Endothelial cell of umbilical vein (primary cell): ENCODE measurements around the gene LRFN2. TPM values are rescaled to one million over a fixed set of nuclear protein-coding genes. Genes with fewer than 3 reads are reported as not detected.

Source experiments
- BruUV-seq: library from RNA; stranded (reverse); fragments of 400-500 nt; replicated peaks from 2 replicates; lab custom pipeline; 2021; lab: Mats Ljungman, UMichigan
- CTCF ChIA-PET: fragments of 300-600, 350-600 bp; sonication (Branson Sonifier 250); formaldehyde crosslinking; loops from one replicate; lab custom pipeline; 2021; ENCODE audit warnings: antibody characterized with exemption, inconsistent platforms; lab: Charles Lee
- POLR2A ChIA-PET: fragments of 300-600, 350-600 bp; sonication (Branson Sonifier 250); formaldehyde crosslinking; loops from one replicate; lab custom pipeline; 2021; ENCODE audit warnings: antibody characterized with exemption, inconsistent platforms; lab: Charles Lee
- DNase-seq: peaks from one replicate; pipeline ENCODE4 v3.0.0-alpha.2; 2011; ENCODE audit warnings: low read depth, low spot score
- FAIRE-seq: peaks from 2 replicates; lab custom pipeline; 2011; peaks lifted over from hg19 to GRCh38; lab: Jason Lieb, UNC
- H2AFZ ChIP-seq: 2 replicates; pipeline ENCODE4 v1.6.0; 2012; ENCODE audit warnings: low read depth, low read length, control low read depth, inconsistent platforms
- H3K27ac ChIP-seq: 2 replicates; pipeline ENCODE4 v1.5.1; 2011; ENCODE audit warnings: low read depth, mild to moderate bottlenecking, control low read depth, low read length, moderate library complexity; ENCODE audit not compliant: insufficient read depth
- H3K27me3 ChIP-seq, 2 experiments: 2 replicates each; pipeline versions ENCODE4 v1.6.0 to v1.6.1; 2011; ENCODE audit warnings: low read length in 2 of 2, mixed read lengths in 1 of 2; ENCODE audit not compliant: control insufficient read depth in 2 of 2, insufficient read depth in 2 of 2
- H3K36me3 ChIP-seq, 2 experiments: 2 replicates in 1 of 2; 3 replicates in 1 of 2; pipeline ENCODE4 v1.5.1; 2011; ENCODE audit warnings: low read length in 2 of 2, mild to moderate bottlenecking in 1 of 2, moderate library complexity in 1 of 2; ENCODE audit not compliant: control insufficient read depth in 2 of 2, insufficient read depth in 2 of 2; ENCODE audit errors: extremely low read depth in 1 of 2
- H3K4me1 ChIP-seq: 3 replicates; pipeline ENCODE4 v1.5.1; 2011; ENCODE audit warnings: mild to moderate bottlenecking, low read length; ENCODE audit not compliant: control insufficient read depth, insufficient read depth; ENCODE audit errors: extremely low read depth
- H3K4me2 ChIP-seq: 2 replicates; pipeline ENCODE4 v1.6.1; 2011; ENCODE audit warnings: low read length, control low read depth, mixed read lengths; ENCODE audit not compliant: insufficient read depth
- H3K4me3 ChIP-seq, 3 experiments: fragments of 200-600 bp in 1 of 3; sonication (generic), shearing (Covaris generic) in 1 of 3; replicated peaks in 1 of 3; 2 replicates each; pipeline ENCODE4 v1.5.1; 2011 to 2016; ENCODE audit warnings: control low read depth in 3 of 3, low read length in 3 of 3, mild to moderate bottlenecking in 2 of 3, inconsistent platforms in 1 of 3, low read depth in 1 of 3, moderate library complexity in 1 of 3; ENCODE audit not compliant: insufficient read depth in 1 of 3
- H3K79me2 ChIP-seq: 2 replicates; pipeline ENCODE4 v1.6.0; 2012; ENCODE audit warnings: low read length, inconsistent platforms; ENCODE audit not compliant: control insufficient read depth, insufficient read depth
- H3K9ac ChIP-seq: replicated peaks from 2 replicates; pipeline ENCODE3; 2011; ENCODE audit warnings: low read length, control low read depth; ENCODE audit not compliant: insufficient read depth; ENCODE audit errors: extremely low read depth
- H3K9me1 ChIP-seq: replicated peaks from 3 replicates; pipeline ENCODE4 v1.6.0; 2011; ENCODE audit warnings: mild to moderate bottlenecking, low read length; ENCODE audit not compliant: control insufficient read depth, insufficient read depth; ENCODE audit errors: extremely low read depth
- H3K9me3 ChIP-seq: replicated peaks from 2 replicates; pipeline ENCODE4 v1.5.1; 2012; ENCODE audit warnings: low read length, inconsistent platforms; ENCODE audit not compliant: control insufficient read depth, insufficient read depth
- H4K20me1 ChIP-seq: replicated peaks from 2 replicates; pipeline ENCODE3; 2011; ENCODE audit warnings: mild to moderate bottlenecking, low read length; ENCODE audit not compliant: control insufficient read depth, insufficient read depth; ENCODE audit errors: extremely low read depth
- CTCF ChIP-seq, 2 donors: IDR thresholded peaks; 1 replicate in 1 of 2; 2 replicates in 1 of 2; pipeline ENCODE4 v1.5.1; 2011; ENCODE audit warnings: low read length in 2 of 2, mild to moderate bottlenecking in 2 of 2, moderate library complexity in 2 of 2, control low read depth in 1 of 2, inconsistent platforms in 1 of 2, low read depth in 1 of 2; ENCODE audit not compliant: insufficient read depth in 1 of 2; ENCODE audit errors: extremely low read depth in 1 of 2
- EZH2 ChIP-seq: IDR thresholded peaks from 2 replicates; pipeline ENCODE4 v1.6.1; 2012; ENCODE audit warnings: borderline replicate concordance, low read depth, mild to moderate bottlenecking, moderate library complexity, low read length, inconsistent platforms; ENCODE audit not compliant: severe bottlenecking
- FOS ChIP-seq: IDR thresholded peaks from 2 replicates; pipeline ENCODE4 v1.6.1; 2011; ENCODE audit warnings: mild to moderate bottlenecking, low read length, moderate library complexity, borderline replicate concordance; ENCODE audit not compliant: insufficient read depth
- GATA2 ChIP-seq: IDR thresholded peaks from 2 replicates; pipeline ENCODE4 v1.7.0; 2011; ENCODE audit warnings: low read depth, mild to moderate bottlenecking, moderate library complexity, mixed read lengths, low read length; ENCODE audit not compliant: insufficient read length, insufficient read depth
- JUN ChIP-seq: IDR thresholded peaks from 2 replicates; pipeline ENCODE4 v1.6.1; 2011; ENCODE audit warnings: borderline replicate concordance, low read depth; ENCODE audit not compliant: insufficient read length, insufficient read depth
- MAX ChIP-seq: IDR thresholded peaks from 2 replicates; pipeline ENCODE4 v1.6.1; 2011; ENCODE audit not compliant: insufficient read depth, insufficient read length
- MYC ChIP-seq: IDR thresholded peaks from one replicate; pipeline ENCODE4 v1.6.1; 2011; ENCODE audit warnings: mild to moderate bottlenecking, low read depth, low read length
- POLR2A ChIP-seq: IDR thresholded peaks from 2 replicates; pipeline ENCODE4 v1.6.1; 2012; ENCODE audit warnings: low read depth, mild to moderate bottlenecking, control low read depth, low read length
- POLR2AphosphoS5 ChIP-seq: IDR thresholded peaks from 2 replicates; pipeline ENCODE4 v1.6.1; 2012; ENCODE audit warnings: low read depth, mild to moderate bottlenecking, control low read depth, low read length, moderate library complexity; ENCODE audit not compliant: insufficient read depth
- dilution Hi-C: fragments of 300-500 bp; cut with MboI; formaldehyde crosslinking; loops from one replicate; pipeline ENCODE4 v1.15.0; 2019; ENCODE audit warnings: low sequenced_read_pairs; ENCODE audit not compliant: extremely low pct_ligation_motif_present
- intact Hi-C: fragments of 100-400 bp; cut with micrococcal nuclease; formaldehyde crosslinking; loops from one replicate; pipeline ENCODE4 v1.10.0; 2022
- polyA plus RNA-seq, 4 experiments: library from polyadenylated mRNA; depleted of rRNA in 3 of 4; stranded (reverse) in 3 of 4; unstranded in 1 of 4; fragments of >200 nt; gene quantifications; 2 replicates each; pipeline versions ENCODE4 v1.2.1 to v1.2.3, GENCODE V29; 2011 to 2012; ENCODE audit warnings: missing spikeins in 1 of 4
- total RNA-seq: library from RNA; stranded (reverse); gene quantifications from 2 replicates; pipeline ENCODE4 v1.2.3, GENCODE V29; 2021

The LRFN2 gene
- total and polyA plus RNA-seq, 2 donors (not counting 3 experiments of a cell fraction or from before 2014, with no cell fraction given): not detected

- Histone ChIP-seq H3K9ac (no peak overlapping the region), H4K20me1 (no peaks in the 10 kb centered on the region), H3K4me1 (no peaks in the 10 kb centered on the region), H3K9me1 (no peaks in the 10 kb centered on the region), H3K27ac (no peak overlapping the region), H3K9me3 (no peaks in the 10 kb centered on the region), H3K4me2 (no peak overlapping the region), H3K79me2 (no peaks in the 10 kb centered on the region), H3K27me3 (no peaks in the 10 kb centered on the region), H2AFZ (no peak overlapping the region), H3K36me3 (no peaks in the 10 kb centered on the region), H3K4me3 (no peak overlapping the region)
- DNase-seq (no peak), FAIRE-seq (no peak)
- no TSS peak for BruUV-seq
- dilution Hi-C loops (no loop called here), intact Hi-C loops (no loop called here)
- CTCF ChIA-PET: no interaction called here
- no peak for TF ChIP-seq GATA2
- no peak for TF ChIP-seq POLR2AphosphoS5
- no peak for TF ChIP-seq JUN
- TF ChIP-seq CTCF (IDR thresholded peaks at IDR 0.05; ENCODE audit: extremely low read depth in 1 of 2, insufficient read depth in 1 of 2, low read depth in 1 of 2, low read length in 2 of 2): no peak
- no peak for TF ChIP-seq EZH2
- TF ChIP-seq MAX: no peak
- TF ChIP-seq MYC: no peak
- no peak for TF ChIP-seq FOS
- no peak for TF ChIP-seq POLR2A
- POLR2A ChIA-PET: no interaction called here
Measured at GRCh38 chr6:40344566-40345167, 242.5 kb downstream of the LRFN2 start.
